SKM-1 (cell line): ENCODE measurements around the gene TPCN2.

ENCODE experiments used
- DNase-seq: peaks from one replicate; lab custom pipeline; 2025; ENCODE audit not compliant: unreplicated experiment; lab: John Stamatoyannopoulos, UW

The TPCN2 gene

DNA sequence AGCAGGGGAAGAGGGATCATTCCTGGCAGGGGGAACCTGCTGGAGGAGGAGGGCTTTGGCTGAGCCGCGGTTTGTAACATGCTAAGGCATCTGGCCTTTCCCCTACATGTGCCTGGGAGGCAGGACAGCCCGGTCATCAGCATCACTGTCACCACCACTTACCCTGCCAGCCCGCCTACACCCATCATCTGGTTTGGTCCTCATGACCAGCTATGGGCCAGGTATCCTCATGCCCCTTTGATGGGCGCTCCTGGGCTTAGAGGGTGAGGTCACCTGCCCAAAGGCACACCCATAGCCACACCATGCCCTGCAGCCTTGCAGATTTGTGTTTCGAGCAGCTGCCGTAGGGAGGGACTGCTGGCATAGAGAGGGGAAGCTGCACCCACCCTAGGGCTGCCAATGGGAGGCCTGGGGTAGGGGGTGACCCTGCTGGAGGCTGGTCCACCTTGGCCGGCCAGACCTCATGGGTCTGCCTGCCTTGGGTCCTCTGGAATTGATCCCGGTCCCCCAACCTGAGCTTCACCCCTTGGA lies 38.3 kb upstream of the TPCN2 start:
- no peak for DNase-seq

DNA sequence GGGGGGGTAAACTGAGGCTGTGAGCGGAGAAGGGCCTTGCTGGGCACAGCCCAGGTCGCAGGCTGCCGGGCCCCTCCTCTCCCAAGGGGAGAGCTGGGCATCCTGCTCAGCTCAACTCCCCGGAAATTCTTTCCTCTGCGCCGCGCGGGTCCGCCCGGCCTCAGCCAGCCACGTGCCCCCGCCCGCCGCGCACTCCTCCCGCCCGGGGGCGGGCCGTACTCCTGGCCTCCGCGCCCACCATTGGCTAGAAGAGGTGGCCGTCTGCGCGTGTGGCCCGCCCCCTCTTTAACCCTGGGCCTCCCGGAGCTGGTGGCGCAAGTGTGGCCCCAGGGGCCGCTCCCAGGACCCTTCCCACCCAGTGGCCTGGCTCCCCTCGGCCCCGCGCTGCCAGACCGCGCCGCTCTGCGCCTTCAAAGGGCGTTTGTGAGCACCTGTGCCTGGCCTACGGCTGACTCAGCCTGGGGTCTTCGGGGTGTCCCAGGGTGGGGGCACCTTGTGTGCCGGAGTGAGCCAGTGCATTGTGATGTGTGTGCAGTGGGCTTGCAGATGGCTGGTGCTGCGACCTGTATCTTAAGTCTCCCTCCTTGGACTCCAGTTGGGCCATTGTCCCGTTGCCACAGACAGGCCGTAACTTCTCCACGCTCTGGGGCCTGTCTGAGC lies 37.6 kb upstream of the TPCN2 start:
- DNase-seq: peak; percentile 38

DNA sequence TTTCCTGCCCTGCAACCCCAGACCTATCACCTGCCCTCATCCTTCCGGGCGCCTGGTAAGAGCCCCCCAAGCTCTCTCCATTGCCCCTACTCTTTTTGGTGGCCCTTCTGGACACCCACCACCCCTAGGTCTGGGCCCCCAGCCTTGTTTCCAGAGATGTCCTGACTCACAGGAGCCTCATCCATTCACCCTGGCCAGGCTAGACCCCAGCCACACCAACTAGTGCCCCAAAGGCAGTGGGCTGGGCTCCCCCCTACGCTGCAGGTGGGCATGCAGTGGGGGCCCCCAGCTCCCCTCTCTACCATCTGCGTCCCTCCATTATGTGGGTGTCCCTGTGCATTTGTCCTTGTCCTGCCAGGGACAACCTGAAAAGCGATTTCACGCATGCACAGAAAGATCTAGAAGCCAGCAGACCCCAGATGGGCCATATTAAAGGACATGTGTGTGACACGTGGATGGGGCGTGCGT lies 37.1 kb upstream of the TPCN2 start:
- DNase-seq: no peak

DNA sequence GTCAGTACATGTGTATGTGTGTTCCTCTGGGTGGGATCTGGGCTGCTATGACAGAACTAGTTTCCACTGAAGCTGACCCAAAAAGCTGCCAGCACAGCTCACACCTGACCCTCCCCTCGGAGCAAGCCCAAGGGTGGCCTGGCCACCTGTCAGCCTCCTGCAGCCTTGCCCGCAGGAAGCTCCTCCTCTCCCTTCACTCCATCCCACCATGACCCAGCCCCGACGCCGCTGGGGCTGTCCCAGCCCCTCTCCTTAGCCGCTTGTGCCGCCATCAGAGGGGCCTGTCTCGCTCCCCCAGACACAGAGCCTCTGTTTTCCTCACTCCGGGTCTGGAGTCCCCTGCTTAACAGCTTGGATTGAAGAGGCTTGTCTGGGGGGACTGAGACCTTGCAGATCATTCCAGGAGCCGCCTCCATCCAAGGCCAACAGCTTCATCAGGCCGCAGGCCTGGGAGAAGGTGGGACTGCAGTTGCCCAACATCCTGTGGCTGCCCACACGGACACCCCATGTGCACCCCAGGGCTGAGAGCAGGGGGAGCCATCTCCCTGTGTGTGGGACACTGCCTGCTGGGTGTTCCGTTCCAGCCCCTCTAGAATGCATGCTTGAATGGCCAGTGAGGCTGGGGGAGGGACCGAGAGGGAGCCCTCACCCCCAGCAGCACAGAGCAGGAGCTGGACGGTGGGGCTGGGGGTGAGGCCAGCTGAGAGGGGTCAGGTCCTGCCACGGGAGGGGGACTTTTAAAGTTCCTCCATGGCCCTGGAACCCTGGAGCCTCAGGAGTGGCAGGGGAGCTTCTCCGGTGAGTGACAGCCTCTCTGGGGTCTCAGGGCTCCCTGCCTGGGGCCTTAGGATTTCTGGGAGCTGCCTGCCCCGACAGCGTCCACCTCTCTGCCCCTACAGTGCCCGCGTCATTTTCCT lies 36.4 kb upstream of the TPCN2 start:
- DNase-seq: no peak

DNA sequence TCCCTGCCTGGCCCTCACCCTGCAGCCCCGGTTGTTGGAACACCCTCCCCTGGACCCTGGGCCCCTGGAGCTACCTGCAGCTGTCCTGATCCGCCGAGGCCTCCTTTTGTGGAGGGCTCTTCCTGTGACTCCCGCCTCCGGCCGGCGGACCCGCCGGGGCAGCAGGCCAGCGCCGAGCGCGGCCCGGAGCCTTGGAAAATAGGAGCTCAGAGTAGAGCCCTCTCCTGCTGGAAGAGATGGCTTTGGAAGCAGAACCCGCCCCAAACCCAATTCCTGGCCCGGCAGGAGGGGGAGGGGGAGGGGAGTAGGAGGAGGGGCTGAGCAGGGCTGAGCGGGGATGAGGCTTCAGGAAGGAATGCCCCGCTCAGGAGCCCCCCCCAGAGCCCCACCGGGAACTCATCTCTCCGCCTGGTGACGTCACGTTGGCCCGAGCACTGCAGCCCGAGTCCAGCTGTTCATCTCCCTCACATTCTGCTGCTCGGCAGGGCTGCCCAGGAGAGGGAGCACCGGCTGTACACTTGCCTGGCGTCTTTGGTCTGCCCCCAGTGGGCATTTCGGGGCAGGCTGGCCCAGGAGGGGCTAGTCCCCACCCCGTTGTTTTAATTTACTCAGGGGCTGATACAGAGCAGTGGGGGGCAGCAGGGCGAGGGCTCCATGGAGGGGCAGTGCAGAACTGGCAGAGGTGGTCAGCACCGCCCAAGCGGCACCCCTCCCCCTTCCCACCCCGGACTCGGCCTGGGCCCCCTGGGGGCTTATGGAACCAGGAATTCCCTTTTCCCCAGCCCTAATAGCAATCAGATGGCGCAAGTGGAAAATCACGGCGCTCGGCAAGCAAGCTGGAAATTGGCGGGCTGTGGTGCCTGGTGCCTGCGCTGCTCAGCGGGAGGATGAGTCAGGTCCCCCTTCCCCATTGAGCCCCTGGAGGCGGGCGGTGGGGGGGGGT lies 35.5 kb upstream of the TPCN2 start, which contains the start of gene MRGPRF:
TSS of gene MRGPRF (minus strand) at position 238 of the 943 bp plus-strand sequence. CDS start 3,345 bp downstream, outside the sequence.
- no peak for DNase-seq

DNA sequence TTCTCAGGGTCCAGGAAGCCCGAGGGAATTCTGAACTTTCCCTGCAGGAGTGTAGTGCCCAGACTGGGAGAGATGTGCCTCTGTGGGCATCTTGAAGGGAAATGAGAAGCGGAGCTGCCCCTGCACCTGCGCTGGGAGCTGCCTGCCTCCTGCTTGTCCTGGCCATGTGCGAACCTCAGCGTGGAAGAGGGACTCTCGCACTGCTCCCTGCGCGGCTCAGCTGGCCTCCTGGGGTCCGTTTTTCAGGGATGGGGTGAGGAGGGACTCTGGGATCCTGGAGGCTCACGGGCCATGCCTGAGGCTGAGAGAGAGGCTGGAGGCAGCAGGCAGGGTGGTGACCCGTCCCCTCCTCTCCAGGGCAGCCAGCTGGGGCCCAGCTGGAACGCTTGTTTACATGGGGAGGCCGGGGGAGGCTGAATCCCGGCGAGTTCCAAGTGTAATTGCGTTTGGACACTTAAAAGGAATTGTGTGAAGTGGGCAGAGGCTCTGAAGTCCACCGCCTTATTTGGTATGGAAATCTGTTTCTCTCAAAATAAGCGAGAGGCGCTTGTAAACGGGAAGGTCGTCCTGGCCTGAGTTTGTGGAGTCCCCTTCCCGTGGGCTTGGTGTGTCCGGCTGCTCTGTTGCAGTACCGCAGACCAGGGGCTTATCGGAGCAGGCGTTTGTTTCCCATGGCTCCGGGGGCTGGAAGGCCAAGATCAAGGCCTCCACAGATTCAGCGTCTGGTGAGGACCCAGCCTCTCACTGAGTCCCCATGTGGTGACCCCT lies 34.5 kb upstream of the TPCN2 start:
- no peak for DNase-seq

DNA sequence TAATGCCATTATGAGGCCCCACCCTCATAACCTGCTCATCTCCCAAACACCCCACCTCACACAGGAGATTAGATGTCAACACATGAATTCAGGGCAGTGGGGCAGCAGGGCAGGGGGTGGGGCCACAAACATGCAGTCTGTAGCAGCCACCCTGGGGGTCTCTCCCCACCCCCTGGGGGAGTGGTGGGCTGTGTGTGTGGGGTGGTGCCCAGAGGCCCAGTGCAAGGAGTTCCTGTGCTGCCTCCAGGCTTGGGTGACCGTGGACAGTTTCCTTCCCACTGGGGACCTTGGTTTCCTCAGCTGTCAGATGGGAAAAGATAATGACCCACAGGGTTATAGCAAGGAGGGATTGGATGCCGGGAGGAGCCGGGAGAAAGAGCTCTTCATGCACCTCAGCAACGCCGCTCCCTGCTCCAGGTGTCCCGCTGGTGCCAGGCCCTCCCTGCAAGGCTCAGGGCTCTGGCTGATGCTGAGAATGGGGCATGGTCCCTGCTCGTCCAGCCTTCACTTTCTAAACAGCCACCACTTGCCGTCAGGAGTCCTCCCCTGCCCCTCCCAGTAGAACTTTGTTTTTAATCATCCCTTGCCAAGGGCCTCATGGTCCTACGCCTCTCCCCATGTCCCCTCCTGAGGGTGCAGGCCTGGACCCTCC lies 33.7 kb upstream of the TPCN2 start:
- no peak for DNase-seq

DNA sequence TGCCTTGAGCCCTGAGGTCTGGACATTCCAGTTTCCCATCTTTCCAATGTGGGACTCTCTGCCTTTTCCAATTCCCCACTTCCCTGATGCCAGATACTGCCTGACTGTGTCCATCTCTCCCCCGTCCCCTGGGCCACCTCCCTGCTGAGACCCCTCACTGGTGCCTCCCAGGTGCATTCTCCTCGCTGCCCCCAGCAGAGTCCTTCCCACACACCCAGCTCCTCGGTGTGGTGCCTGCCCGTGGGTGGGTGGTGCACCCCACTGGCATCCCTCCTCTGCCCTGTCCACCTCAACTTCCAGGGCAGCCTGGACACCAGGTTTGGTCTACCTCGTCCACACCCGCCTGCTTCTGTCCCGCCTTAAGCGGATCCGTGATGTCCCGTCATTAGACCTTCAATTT lies 30.8 kb upstream of the TPCN2 start:
- DNase-seq: no peak

DNA sequence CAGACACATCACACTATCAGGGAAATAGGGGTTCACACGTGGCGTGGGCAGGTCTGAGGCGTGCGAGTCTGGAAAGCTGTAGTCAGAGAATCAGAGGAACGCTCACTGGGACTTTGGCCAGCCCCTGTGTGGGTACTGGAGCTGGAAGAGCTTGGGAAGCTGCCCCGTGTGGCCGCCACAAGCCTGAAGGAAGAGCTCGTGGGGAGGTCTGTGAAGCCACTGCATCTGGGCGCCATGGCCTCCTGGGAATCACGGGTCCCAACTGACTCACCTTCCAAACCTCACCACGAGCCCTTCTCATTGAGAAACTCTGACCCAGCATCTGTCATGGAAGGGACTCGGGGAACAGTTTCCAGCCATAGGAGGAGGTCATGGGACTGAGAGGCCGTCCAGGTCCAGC lies 29.8 kb upstream of the TPCN2 start:
- DNase-seq: no peak

DNA sequence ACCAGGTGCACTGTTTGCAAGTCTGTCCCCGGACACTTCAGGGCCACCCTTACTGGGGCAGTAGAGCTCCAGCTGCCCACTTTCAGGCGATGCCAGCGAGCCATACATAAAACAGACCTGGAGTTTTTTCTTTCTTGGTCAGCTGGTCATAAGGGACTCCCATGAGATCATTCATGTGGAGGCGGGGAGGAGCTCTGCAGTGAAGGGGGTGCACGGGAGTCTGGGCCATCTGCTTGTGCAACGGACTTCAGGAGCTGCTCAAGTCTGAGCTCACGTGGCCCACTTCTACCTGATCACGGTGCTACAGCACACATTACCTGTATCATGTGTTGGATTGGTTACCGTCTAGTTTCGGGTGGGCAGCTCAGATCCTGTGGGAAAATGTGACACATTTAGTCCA lies 26.5 kb upstream of the TPCN2 start:
- DNase-seq: no peak

DNA sequence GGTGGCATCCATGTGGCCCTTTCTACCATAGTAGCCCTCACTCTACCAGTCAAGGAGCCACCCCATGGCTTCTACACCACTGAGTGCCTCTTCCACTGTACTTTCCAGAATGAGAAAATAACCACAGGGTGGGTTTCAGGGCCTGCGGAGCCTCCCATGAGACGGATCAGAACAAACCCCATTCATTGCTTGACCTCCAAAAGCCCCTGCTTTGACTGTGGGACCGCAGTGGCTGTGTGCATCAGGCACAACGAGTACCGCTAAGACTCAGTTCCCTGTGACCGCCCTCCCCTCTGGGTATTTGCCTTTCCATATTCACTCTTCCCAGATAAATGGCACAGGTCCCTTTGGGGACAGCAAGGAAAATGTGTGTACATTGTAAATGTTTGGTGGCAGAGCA lies 24.2 kb upstream of the TPCN2 start:
- no peak for DNase-seq

DNA sequence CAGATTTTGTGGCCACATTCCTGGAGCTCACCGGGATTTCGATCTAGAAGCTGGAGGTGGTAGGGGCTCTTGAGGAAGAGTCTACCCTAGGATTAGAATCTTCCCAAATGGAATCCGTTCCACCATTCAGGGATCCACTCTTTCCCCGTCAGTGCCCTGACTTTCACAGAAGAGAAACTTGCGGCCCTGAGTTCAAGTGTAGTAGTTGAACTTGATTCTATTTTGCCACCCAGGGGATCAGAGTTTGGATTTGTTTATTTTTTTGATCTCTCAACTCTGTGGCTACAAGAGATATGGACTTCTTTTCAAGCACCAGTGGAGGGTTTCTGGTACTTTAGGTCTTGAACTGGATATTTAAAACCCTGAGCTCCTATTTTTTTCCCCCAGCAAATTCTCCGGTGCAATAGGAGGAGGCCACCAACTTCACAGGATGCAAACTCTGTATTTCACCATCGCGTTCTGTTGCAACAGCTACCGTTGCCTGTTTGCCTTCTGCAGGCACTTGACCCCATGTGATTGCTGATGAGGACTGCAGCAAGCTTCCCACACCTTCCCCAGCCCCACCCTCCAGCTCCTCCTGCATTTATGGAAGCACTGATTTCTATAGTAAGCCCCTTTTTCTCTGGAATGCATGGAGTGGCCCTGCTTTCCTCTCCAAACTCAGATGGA lies 20.9 kb upstream of the TPCN2 start:
- peak; percentile 77 for DNase-seq

DNA sequence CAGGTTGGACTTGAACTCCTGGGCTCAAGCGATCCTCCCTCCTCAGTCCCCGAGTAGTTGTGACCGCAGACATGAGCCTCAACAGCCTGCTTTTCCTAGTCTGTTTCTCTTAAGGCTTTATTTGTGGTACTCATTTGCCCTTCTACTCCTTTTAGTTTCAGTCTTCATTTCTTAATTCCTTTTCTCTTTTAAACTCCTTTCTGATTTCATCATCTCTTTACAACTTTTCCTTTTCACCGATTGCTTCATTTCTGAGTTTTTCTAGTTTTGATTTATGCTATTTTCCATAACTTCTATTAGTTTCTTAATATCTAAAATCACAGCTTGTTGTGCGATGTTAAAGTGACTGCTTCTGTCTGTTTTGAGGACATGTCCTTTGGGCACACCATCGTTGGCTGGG lies 18.4 kb upstream of the TPCN2 start:
- DNase-seq: no peak

DNA sequence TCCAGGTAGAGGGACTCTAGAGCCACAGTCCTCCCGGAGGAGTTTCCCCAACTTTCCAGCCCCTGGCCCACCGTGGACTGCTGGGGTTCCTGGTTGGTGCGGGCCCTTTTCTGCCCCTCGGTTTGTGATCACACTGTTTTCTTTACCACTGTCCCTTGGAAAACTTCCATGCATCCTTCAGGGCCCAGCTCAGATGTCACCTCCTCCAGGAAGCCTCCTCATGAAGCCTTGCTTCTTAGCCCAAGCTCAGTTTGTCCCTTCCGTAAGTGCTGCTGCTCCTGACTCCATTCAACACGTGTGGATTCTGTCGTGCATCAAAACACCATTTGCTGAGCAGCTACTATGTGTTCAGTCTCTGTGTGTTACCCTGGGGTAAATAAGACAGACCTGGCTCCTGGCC lies 15.9 kb upstream of the TPCN2 start:
- no peak for DNase-seq

DNA sequence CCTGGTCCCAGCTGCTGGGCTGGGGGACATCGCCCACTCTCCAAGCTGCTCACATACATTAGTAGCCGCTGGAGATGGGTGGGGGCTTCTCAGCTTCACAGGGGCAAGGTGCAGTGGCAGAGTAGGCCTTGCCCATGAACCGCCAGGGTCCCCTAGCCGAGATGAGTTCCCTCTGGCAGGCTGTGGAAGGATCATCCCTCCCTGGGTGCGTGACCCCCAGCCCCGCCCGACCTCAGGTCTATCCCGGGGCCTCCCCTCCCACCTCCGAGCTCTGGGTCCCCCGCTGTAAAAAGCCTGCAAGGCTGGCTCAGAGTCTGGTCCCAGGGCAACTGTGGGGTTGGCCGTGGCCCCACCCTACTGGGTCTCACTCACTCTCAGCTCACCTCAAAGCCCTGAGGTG lies 15.3 kb upstream of the TPCN2 start:
- no peak for DNase-seq

DNA sequence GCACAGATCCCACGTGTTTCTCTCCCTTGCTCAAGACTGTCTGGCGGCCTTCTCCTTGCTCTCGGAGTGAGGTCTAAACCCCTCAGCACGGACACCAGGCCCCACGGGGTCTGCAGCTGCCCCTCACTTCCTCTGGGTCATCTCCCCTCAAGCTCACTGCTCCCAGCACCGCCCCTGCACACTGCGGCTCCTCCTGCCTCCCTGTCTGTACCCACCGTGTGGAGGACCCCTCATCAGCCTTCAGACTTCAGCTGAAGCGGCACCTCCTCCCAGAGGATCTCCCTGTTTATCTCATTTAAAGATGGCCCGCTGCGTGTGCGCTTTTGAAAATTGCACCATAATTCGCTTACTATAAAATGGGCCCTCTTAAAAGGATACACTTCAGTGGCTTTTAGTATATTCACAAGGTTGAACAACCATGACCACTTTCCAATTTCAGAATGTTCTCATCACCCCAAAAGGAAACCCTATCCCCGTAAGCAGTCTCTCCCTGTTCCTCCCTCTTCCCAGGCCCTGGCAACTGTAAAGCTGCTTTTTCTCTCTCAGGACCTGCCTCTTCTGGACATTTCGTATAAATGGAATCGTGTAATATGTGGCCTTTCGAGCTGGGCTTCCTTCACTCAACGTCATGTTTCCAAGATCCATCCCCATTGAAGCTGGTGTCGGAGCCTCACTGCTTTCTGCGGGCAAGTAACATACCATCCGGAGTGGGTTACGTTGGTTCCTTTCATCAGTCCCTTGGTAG lies 14.4 kb upstream of the TPCN2 start:
- DNase-seq: no peak

DNA sequence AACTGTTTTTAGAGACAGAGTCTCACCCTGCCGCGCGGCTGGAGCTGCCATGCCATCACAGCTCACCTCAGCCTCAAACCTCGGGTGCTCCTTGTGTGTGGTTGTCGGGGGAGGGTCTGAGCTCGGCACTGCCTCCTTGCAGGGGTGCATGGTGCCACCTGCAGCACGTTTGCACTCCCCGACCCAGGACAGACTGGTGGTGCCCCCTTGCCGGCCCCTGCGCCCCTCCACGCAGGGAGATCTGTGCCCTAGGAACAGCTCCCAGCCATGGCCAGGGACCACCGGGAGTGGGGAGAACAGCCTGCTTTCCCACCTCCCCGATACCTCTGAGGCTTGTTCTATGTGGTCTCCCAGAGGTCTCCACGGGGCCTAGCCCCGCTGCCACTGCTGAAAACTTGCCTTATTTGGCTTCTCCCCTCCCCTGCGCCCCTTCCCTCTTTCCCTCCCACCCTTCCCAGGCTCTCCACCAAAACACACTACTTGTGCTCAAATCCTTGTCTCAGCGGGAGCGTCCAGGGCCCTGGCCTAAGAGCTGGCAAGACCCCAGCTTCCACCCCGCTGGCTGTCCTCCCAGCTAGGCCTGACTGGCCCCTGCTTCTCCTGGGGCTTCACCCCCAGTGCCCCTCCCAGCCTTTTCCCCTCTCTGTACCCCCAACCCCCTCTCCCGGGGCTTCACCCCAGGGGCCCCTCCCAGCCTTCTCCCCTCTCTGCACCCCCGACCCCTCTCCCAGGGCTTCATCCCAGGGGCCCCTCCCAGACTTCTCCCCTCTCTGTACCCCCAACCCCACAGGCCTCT lies 13.4 kb upstream of the TPCN2 start:
- no peak for DNase-seq

DNA sequence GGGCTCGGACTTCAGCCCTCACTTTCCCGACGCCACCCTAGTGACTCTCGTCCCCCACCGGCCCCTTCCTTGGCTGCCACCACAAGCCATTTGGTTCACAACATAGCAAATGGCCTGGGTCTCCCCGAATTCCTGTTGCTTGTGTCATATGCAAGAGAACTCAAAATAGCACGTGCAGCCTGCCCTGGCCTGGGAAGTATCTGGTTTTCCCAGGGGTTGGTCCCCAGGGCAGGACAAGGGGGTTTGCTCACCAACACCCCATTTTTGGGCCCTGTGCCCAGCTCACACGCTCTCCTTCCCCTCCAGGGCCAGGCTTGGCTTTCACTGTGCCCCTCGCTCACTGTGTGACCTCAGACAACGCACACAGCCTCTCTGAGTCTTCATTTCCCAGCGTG lies 12.8 kb upstream of the TPCN2 start:
- no peak for DNase-seq
